ENCODE measurements around the gene SHB. TPM values are rescaled to one million over a fixed set of nuclear protein-coding genes. Genes with fewer than 3 reads are reported as not detected.
A peak's percentile ranks its signal among the peaks of the same experiment; 100 is the strongest.

Gene SHB
- total RNA-seq, 1 donor from 2014 or later = 25.3 TPM

DNA sequence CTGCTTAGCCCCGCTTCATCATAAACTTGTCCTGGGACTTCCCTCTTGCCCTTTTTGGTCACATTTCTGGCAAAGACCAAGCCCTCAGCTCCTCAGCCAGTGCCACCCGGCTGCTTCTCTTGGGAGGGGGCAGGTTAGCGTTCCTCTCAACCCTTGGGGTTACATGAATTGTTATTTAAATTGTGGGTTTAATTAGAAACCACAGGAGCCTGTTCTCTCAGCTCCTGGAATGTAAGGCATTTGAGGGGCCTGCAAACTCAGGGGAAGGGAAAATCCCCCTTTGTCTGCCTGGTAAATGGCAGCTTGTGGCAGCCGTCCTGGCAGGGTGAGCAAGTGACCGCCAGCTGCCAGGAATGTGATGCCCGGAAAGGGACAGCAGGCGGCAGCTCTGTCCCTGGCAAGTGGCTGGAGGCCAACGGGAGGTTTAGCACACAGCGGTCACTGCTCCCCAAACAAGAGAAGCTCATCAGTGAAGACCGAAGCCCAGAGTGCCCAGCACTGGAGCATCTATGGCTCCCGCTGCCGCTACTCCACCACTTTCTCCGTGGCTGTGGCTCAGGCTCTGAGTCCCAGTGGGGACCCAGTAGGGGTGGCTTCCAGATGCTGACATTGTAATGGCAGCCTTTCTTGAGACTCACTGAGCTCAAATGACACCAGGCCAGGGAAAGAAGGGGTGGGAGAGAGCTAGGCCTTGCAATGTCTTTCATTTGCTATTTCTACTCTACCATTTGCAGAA, 51.7 kb downstream of the SHB start:
- TF ChIP-seq, protein P1, sequence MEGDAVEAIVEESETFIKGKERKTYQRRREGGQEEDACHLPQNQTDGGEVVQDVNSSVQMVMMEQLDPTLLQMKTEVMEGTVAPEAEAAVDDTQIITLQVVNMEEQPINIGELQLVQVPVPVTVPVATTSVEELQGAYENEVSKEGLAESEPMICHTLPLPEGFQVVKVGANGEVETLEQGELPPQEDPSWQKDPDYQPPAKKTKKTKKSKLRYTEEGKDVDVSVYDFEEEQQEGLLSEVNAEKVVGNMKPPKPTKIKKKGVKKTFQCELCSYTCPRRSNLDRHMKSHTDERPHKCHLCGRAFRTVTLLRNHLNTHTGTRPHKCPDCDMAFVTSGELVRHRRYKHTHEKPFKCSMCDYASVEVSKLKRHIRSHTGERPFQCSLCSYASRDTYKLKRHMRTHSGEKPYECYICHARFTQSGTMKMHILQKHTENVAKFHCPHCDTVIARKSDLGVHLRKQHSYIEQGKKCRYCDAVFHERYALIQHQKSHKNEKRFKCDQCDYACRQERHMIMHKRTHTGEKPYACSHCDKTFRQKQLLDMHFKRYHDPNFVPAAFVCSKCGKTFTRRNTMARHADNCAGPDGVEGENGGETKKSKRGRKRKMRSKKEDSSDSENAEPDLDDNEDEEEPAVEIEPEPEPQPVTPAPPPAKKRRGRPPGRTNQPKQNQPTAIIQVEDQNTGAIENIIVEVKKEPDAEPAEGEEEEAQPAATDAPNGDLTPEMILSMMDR (IDR thresholded peaks at IDR 0.05) = peak; percentile 59
- H3K27ac ChIP-seq = peak overlapping the region; percentile 60
- ATAC-seq (peak; percentile 84 to 86), DNase-seq (peak; percentile 81)
- peaks cover 63% of the 10 kb centered on the region for H3K4me1 ChIP-seq
- no peaks in the 10 kb centered on the region for H3K27me3 ChIP-seq (ENCODE audit: low read depth)
- H3K9me3 ChIP-seq = no peaks in the 10 kb centered on the region
- H3K36me3 ChIP-seq = peaks cover 11% of the 10 kb centered on the region
- no peak overlapping the region for H3K4me3 ChIP-seq
- intact Hi-C loops (cut with DNase I) = no loop called here

DNA sequence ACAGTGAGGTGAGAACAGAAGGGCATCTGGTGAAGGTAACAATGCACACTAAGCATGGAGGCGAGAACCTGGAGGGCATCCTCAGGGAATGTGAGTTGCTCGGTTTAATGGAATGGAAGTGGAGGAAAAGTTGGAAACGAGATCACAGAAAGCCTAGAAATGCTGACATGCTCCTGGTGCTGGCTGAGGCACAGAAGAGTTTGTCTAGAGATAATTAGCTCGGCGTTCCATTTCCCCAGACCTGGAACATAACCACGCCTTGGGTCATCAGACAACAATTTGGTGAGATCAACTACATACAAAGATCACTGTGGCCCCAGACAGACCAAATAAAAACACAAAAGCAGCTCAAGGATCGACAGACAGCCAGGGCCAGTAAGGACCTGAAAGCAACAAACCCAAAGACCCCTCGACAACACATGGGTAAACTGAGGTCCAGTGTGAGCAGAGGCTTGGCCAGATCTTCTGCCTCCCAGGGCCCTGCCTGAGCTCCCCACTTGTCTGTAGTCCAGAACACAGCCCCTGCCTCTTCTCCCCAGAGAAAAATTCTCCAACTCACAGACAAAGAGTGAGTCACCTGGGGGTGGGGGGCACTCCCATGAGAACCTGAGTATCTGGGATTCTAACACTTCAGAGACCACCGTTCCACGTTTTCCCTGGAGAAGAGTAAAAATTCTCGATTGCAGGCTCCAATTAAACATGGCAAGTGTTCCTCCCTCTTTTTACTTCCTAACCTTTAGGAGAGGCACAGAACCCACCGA, 52.5 kb downstream of the SHB start:
- no peaks in the 10 kb centered on the region for H3K9me3 ChIP-seq
- H3K27ac ChIP-seq = peak overlapping the region; percentile 60
- ATAC-seq (no peak), DNase-seq (no peak)
- TF ChIP-seq, protein P1 (IDR thresholded peaks at IDR 0.05) = no peak
- no peak overlapping the region for H3K4me3 ChIP-seq
- H3K27me3 ChIP-seq (ENCODE audit: low read depth) = no peaks in the 10 kb centered on the region
- intact Hi-C loops (cut with DNase I) = no loop called here
- H3K36me3 ChIP-seq = peaks cover 11% of the 10 kb centered on the region
- H3K4me1 ChIP-seq = peaks cover 60% of the 10 kb centered on the region

DNA sequence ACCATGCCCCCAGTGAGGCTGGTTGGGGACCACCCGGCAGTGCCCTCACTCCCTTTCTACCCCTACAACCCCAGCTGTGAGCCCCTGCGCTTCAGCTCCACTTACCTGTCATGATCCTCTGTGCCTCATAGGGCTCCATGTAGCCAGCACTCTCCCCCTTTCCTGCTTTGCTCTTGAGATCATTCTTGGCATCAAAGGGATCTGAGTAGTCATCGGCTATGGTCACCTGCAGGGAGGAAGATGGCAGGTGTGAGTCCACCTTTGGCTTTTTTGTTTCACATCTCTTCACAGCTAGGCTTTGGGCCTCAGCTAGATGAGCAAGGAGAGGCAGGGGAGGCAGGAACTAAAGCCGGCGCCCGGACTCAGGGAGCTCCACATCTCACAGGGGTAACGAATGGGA, 53.1 kb downstream of the SHB start:
- Histone ChIP-seq H3K27me3 (ENCODE audit: low read depth) (no peaks in the 10 kb centered on the region), H3K4me3 (no peak overlapping the region), H3K4me1 (peaks cover 54% of the 10 kb centered on the region), H3K9me3 (no peaks in the 10 kb centered on the region), H3K27ac (peak overlapping the region; percentile 60), H3K36me3 (peaks cover 11% of the 10 kb centered on the region)
- intact Hi-C loops (cut with DNase I) = no loop called here
- TF ChIP-seq, protein P1 (IDR thresholded peaks at IDR 0.05) = no peak
- DNase-seq = no peak
- no peak for ATAC-seq

DNA sequence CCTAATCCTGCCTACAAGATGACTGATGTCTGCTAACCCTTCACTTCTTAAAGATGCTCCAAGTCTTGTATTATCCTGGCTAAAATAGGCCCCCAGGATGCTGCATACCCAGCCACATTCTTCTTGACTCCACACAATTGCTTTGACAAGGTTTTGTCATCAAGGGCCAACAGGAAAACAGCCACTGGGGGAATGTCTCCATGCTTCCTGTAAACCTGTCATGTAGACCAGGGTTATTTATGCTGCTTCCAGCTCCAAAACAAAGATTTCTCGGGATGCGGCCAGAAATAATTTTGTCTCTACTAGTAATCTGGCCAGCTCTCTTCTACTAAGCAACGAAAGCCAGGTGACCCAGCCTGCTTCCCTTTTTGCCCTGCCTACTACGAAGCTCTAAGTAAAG, 53.8 kb downstream of the SHB start:
- Histone ChIP-seq H3K27me3 (ENCODE audit: low read depth) (no peaks in the 10 kb centered on the region), H3K4me3 (no peak overlapping the region), H3K36me3 (peaks cover 11% of the 10 kb centered on the region), H3K9me3 (no peaks in the 10 kb centered on the region), H3K27ac (no peak overlapping the region), H3K4me1 (peaks cover 47% of the 10 kb centered on the region)
- intact Hi-C loops (cut with DNase I) = no loop called here
- DNase-seq = no peak
- TF ChIP-seq, protein P1 (IDR thresholded peaks at IDR 0.05) = no peak
- ATAC-seq = no peak

DNA sequence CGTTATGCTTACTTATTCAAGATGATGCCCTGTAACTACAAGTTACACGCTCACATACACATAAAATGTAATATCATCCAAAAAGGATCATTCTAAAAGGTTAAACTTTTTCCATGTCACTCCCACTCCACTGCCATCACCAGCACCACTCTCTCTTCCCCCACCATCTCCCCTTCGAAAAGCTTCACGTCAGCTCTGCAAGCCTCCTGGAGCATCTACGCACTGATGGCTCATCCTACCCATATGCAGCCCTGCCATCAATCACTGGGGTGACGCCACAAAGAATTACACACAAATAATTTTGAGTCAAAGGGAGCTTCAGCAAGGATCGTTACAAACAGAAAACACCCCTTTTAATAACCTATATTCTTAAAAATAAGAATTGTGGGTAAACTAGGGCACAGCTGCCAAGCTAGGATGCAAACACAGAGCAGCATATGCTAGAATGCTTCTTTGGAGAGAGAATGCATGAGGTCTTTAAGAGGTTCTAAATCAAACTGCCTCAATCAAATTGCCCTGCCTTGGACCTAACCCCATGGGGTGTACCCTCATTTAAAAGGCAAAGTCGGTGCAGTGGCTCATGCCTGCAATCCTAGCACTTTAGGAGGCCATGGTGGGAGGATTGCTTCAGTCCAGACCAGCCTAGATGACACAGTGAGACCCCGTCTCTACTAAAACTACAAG, 56.1 kb downstream of the SHB start:
- Histone ChIP-seq H3K9me3 (no peaks in the 10 kb centered on the region), H3K27me3 (ENCODE audit: low read depth) (no peaks in the 10 kb centered on the region), H3K4me1 (peaks cover 41% of the 10 kb centered on the region), H3K4me3 (no peak overlapping the region), H3K36me3 (peaks cover 11% of the 10 kb centered on the region), H3K27ac (no peak overlapping the region)
- TF ChIP-seq, protein P1 (IDR thresholded peaks at IDR 0.05) = no peak
- DNase-seq (no peak), ATAC-seq (no peak)
- intact Hi-C loops (cut with DNase I) = no loop called here

Measured in lower lobe of right lung (tissue), 2 donors.